Left lung (tissue), 10 donors: Measurements from ENCODE around the gene ECHDC3. TPM values are rescaled to one million over a fixed set of nuclear protein-coding genes. Genes with fewer than 3 reads are reported as not detected.

Experiments used
- ATAC-seq: fragments of 200-7000 bp; cut with Tn5 transposase; one replicate; pipeline ENCODE4 v1.9.1; 2020; ENCODE audit warnings: moderate library complexity
- DNase-seq, 4 donors: peaks; one replicate each; pipeline ENCODE4 v3.0.0-alpha.2; 2013 to 2020
- H3K27ac ChIP-seq, 2 donors: fragments of 200-600 bp; sonication (generic) in 1 of 2; one replicate each; pipeline versions ENCODE4 v1.5.0 to v1.8.0; 2020 to 2021
- H3K27me3 ChIP-seq, 2 donors: fragments of 200-600 bp; sonication (generic) in 1 of 2; one replicate each; pipeline versions ENCODE4 v1.5.0 to v1.8.0; 2020 to 2021
- H3K36me3 ChIP-seq, 2 donors: fragments of 200-600 bp; sonication (generic) in 1 of 2; one replicate each; pipeline versions ENCODE4 v1.5.0 to v1.8.0; 2020 to 2021
- H3K4me1 ChIP-seq, 2 donors: fragments of 200-600 bp; one replicate each; pipeline ENCODE4 v1.8.0; 2021
- H3K4me3 ChIP-seq, 2 donors: fragments of 200-600 bp; sonication (generic) in 1 of 2; one replicate each; pipeline versions ENCODE4 v1.5.0 to v1.8.0; 2020 to 2021; ENCODE audit warnings: mild to moderate bottlenecking in 1 of 2
- H3K9me3 ChIP-seq, 2 donors: fragments of 200-600 bp; sonication (generic) in 1 of 2; one replicate each; pipeline versions ENCODE4 v1.5.0 to v1.8.0; 2020 to 2021
- CTCF ChIP-seq, 2 donors: fragments of 200-600 bp; sonication (generic) in 1 of 2; IDR thresholded peaks; one replicate each; pipeline versions ENCODE4 v1.5.0 to v1.8.0; 2021; ENCODE audit warnings: antibody characterized with exemption in 2 of 2
- intact Hi-C, 2 donors: fragments of 100-400 bp; cut with DNase I; formaldehyde crosslinking; loops; one replicate each; pipeline versions ENCODE4 v1.11.2 to v1.14.2; 2022
- polyA plus RNA-seq, 6 donors: library from polyadenylated mRNA; unstranded; fragments of 120-200 nt; gene quantifications; one replicate each; pipeline ENCODE4 v1.2.1, GENCODE V29; 2013; ENCODE audit not compliant: insufficient read length in 6 of 6
- total RNA-seq, 2 donors: library from RNA; stranded (reverse); fragmentation: NEBNext Ultra II Directional; extraction: Animal tissue kit (Norgen Biotek cat#: 25700); gene quantifications; one replicate each; pipeline ENCODE4 v1.2.1, GENCODE V29; 2021
- donor health status: DM: no; HTN: yes; CAD: no.
- donor health status: DM: no; HTN: no; CAD: no.

Gene ECHDC3
- total and polyA plus RNA-seq, 8 donors: 12.4 to 32.6 (median 14.7) TPM

DNA sequence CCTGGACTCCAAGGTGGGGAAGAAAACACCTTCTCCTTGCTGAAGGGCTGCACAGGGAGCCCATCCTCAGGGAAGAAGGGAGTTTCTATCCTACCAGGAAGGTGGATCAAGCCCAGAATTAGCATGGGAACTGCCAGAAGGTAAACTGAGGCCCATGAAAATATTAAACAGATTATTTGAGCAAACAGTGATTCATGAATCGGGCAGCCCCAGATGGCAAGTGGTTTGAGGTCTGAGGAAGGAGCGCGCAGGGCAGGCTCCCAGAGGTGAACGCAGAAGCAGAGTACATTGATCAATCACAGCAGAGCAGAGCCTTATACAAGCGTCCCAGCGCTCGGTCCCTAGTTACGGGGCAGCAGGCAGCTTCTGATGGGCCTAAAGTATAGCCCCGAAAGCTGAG lies 45.2 kb downstream of the ECHDC3 start:
- DNase-seq: no peak
- TF ChIP-seq CTCF (IDR thresholded peaks at IDR 0.05): no peak
- Histone ChIP-seq H3K27ac (no peak overlapping the region), H3K4me1 (no peaks in the 10 kb centered on the region), H3K27me3 (no peaks in the 10 kb centered on the region), H3K4me3 (no peak overlapping the region), H3K9me3 (no peaks in the 10 kb centered on the region), H3K36me3 (no peaks in the 10 kb centered on the region)
- intact Hi-C loops: loop anchor here in 1 of 2 donors (5.0 kb wide), 1 partner anchor 200 kb away; no protein-coding TSS in a partner anchor
- no peak for ATAC-seq

GRCh38 chr10:11787846-11788245 lies 45.7 kb downstream of the ECHDC3 start:
- no peaks in the 10 kb centered on the region for H3K27me3 ChIP-seq
- ATAC-seq: no peak
- intact Hi-C loops: loop anchor here in 1 of 2 donors (5.0 kb wide), 1 partner anchor 199 kb away; no protein-coding TSS in a partner anchor
- no peak for DNase-seq
- no peaks in the 10 kb centered on the region for H3K4me1 ChIP-seq
- H3K9me3 ChIP-seq: no peaks in the 10 kb centered on the region
- no peaks in the 10 kb centered on the region for H3K36me3 ChIP-seq
- no peak overlapping the region for H3K4me3 ChIP-seq
- TF ChIP-seq CTCF (IDR thresholded peaks at IDR 0.05): no peak
- H3K27ac ChIP-seq: no peak overlapping the region

GRCh38 chr10:11789306-11789705 lies 47.1 kb downstream of the ECHDC3 start:
- DNase-seq (no peak), ATAC-seq (no peak)
- no peaks in the 10 kb centered on the region for H3K9me3 ChIP-seq
- no peaks in the 10 kb centered on the region for H3K27me3 ChIP-seq
- intact Hi-C loops: loop anchor here in 1 of 2 donors (5.0 kb wide), 1 partner anchor 198 kb away; no protein-coding TSS in a partner anchor
- H3K36me3 ChIP-seq: no peaks in the 10 kb centered on the region
- H3K27ac ChIP-seq: no peak overlapping the region
- H3K4me1 ChIP-seq: no peaks in the 10 kb centered on the region
- H3K4me3 ChIP-seq: no peak overlapping the region
- no peak for TF ChIP-seq CTCF (IDR thresholded peaks at IDR 0.05)

DNA sequence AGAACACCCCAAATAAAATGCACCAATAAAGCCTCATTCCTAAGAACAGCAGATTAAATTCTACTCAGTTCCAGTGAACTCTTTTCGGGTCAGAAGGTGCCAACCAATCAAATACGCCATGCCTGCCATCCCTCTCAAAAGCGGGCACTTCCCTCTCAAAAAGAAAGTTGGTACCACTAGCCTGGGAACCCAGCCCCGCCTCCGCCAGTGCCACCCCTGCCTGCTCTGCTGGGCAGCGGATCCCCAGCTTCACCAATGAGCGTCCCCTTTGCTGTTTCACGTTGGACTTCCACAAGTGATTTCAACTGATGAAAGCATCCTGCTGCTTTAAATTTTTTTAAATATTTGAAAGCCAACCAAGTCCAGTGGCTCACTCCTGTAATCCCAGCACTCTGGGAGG lies 47.8 kb downstream of the ECHDC3 start:
- peak in 1 of 4 donors; percentile 70 for DNase-seq
- intact Hi-C loops: loop anchor here in 1 of 2 donors (5.0 kb wide), 1 partner anchor 197 kb away; no protein-coding TSS in a partner anchor
- no peak for TF ChIP-seq CTCF (IDR thresholded peaks at IDR 0.05)
- Histone ChIP-seq H3K9me3 (no peaks in the 10 kb centered on the region), H3K27ac (no peak overlapping the region), H3K36me3 (no peaks in the 10 kb centered on the region), H3K4me3 (no peak overlapping the region), H3K4me1 (no peaks in the 10 kb centered on the region), H3K27me3 (no peaks in the 10 kb centered on the region)
- ATAC-seq: no peak

DNA sequence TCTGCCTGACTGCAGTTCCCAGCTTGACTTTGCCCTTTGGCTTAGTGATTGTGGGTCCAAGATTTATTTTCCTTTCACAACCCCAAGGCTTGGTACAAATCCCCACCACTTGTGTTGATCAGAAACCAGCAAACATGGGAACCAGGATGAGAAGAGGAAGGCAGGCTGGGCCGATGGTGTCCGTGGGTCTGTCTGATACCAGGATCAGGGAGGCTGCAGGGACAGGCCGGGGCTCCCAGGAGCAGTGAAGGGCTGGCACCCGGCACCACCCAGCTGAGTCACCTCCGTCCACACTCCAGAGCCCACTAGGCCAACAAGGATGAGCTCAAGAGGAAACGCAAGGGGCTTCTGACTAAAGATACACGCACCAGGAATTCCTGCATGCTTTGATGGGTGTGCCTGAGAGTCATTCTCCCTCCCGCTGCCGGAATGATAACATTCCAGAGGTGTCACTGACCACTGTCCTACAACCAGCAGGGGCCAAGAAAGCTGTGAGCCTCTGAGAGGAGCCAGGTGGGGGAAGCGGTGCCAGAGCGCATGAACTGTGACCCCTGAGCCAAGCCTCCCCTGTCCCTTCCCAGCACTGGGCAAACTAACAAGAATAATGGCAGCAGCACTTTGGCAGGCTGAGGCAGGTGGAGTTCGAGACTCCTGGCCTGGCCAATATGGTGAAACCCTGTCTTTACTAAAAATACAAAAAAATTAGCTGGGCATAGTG lies 51.7 kb downstream of the ECHDC3 start:
- no peaks in the 10 kb centered on the region for H3K36me3 ChIP-seq
- H3K4me1 ChIP-seq: no peaks in the 10 kb centered on the region
- TF ChIP-seq CTCF (IDR thresholded peaks at IDR 0.05): no peak
- no peak overlapping the region for H3K4me3 ChIP-seq
- no peak for DNase-seq
- no peaks in the 10 kb centered on the region for H3K27me3 ChIP-seq
- H3K9me3 ChIP-seq: no peaks in the 10 kb centered on the region
- no peak overlapping the region for H3K27ac ChIP-seq
- ATAC-seq: peak; percentile 68
- intact Hi-C loops: no loop called here
